ENCODE measurements around the gene SPOUT1. TPM values are rescaled to one million over a fixed set of nuclear protein-coding genes. Genes with fewer than 3 reads are reported as not detected.

The SPOUT1 gene
- total and polyA plus RNA-seq, 2 of the 13 experiments (the other 11 are each of a cell fraction or from before 2014, with no cell fraction given): 39.0 to 45.8 TPM

DNA sequence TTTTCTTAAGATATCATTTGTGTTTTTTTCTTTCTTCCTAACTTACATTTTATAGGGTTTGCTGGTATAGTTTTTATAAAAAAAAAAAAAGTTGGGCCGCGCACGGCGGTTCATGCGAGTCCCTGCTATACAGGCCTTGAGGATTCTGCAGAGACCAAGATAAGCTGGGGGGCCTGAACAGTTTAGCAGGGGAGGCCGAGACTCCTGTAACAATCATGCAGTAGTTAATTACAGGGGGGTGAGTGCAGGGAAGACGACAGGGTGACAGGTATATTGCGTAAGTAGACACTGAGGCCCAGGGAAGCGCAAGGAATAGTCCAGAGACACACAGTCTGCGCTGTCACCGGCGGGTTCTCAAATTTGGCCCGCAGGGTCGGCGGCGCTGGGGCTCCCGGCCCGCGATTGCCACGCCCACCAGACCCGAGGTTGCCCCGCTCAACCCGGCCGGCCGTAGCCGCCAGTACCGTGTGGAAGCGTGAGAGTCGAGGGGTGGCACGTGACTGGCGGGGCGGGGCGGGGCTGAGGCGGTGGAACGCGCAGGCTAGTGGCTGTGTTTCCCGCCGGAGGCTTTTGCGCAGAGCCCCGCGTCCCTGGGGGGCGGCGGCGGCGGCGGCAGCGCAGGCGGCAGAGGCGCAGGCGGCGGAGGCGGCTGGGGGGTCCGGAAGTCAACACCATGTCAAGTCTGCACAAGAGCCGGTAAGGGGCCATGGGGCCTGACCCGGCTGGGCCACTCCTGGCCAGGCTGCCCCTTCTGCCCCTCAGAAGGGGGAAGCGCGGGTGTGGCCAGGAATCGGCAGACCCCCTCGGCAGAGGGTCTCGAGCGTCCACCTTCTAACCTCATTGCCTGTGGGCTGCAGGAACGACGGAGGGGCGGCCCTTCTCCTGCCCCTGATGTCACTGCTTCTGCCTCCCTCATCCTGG, 42.7 kb downstream of the SPOUT1 start, which contains the start of gene TBC1D13:
Gene TBC1D13 (plus strand): TSS at position 573 of the 921 bp plus-strand sequence. CDS start 101 bp downstream, at position 674.
- BruUV-seq (replicated peaks): no TSS peak
- intact Hi-C loops (cut with micrococcal nuclease; ENCODE audit: unreplicated experiment) (loop anchor here (1.0 kb wide), 2 partner anchors 15 to 54 kb away; no protein-coding TSS in a partner anchor), in situ Hi-C loops (cut with HindIII; ENCODE audit: extremely low pct_ligation_motif_present, low pct_unique_long_range_greater_than_20kb) (no loop called here)
- CTCF ChIA-PET (ENCODE audit: low intra/inter-chr PET ratio, low total read pairs): interaction anchor here (1.2 kb wide), 1 partner anchor 54 kb away, joined by 4 read pairs; no protein-coding TSS in a partner anchor
- H4K20me1 ChIP-seq (ENCODE audit: insufficient read depth, low read length): no peaks in the 10 kb centered on the region
- POLR2A ChIA-PET: interaction anchor here (1.5 kb wide), 1 partner anchor 15 kb away, joined by 3 read pairs; the partner anchor contains the start of gene ZER1
- peaks cover 8% of the 10 kb centered on the region in 2 experiments for H3K36me3 ChIP-seq (replicated peaks in 1 of 2; ENCODE audit: control insufficient read depth in 1 of 2, insufficient read depth in 2 of 2, low read length in 2 of 2)
- no peaks in the 10 kb centered on the region; a peak in 1 of 5 replicates for H3K27me3 ChIP-seq (ENCODE audit: control insufficient read depth in 1 of 2, insufficient read depth in 2 of 2, low read length in 2 of 2)
- peaks cover 26% of the 10 kb centered on the region for H3K4me1 ChIP-seq (ENCODE audit: insufficient read depth, low read length)
- FAIRE-seq (no peak), DNase-seq (ENCODE audit: low spot score) (peak; percentile 75), ATAC-seq (peak; percentile 96)
- H3K9me3 ChIP-seq (ENCODE audit: low read length): peaks cover 8% of the 10 kb centered on the region
- peak within 1 kb of the TSS; percentile 52 for H3K27ac ChIP-seq (ENCODE audit: extremely low read length, insufficient read depth, low read length)
- peak within 1 kb of the TSS; percentile 78 to 94 (median 78) for H3K4me3 ChIP-seq (replicated peaks in 1 of 3; ENCODE audit: insufficient read depth in 1 of 3, low read depth in 2 of 3, low read length in 3 of 3)
- H2AFZ ChIP-seq (ENCODE audit: low read length): no peak within 1 kb of the TSS
- H3K4me2 ChIP-seq (ENCODE audit: low read depth, low read length): peak within 1 kb of the TSS; percentile 97
- WGBS (ENCODE audit: low lambda C conversion rate): 16% methylated on average over 28 of the region's 64 CpGs
- H3K9ac ChIP-seq (ENCODE audit: insufficient read depth, low read depth, low read length): peak within 1 kb of the TSS; percentile 82
- H3K79me2 ChIP-seq (ENCODE audit: insufficient read depth, low read length): no peaks in the 10 kb centered on the region
- TF ChIP-seq, protein P1, sequence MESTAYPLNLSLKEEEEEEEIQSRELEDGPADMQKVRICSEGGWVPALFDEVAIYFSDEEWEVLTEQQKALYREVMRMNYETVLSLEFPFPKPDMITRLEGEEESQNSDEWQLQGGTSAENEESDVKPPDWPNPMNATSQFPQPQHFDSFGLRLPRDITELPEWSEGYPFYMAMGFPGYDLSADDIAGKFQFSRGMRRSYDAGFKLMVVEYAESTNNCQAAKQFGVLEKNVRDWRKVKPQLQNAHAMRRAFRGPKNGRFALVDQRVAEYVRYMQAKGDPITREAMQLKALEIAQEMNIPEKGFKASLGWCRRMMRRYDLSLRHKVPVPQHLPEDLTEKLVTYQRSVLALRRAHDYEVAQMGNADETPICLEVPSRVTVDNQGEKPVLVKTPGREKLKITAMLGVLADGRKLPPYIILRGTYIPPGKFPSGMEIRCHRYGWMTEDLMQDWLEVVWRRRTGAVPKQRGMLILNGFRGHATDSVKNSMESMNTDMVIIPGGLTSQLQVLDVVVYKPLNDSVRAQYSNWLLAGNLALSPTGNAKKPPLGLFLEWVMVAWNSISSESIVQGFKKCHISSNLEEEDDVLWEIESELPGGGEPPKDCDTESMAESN (CRISPR knock-in tag; conservative IDR thresholded peaks at IDR 0.05): peak; percentile 98
- TF ChIP-seq, protein P2, sequence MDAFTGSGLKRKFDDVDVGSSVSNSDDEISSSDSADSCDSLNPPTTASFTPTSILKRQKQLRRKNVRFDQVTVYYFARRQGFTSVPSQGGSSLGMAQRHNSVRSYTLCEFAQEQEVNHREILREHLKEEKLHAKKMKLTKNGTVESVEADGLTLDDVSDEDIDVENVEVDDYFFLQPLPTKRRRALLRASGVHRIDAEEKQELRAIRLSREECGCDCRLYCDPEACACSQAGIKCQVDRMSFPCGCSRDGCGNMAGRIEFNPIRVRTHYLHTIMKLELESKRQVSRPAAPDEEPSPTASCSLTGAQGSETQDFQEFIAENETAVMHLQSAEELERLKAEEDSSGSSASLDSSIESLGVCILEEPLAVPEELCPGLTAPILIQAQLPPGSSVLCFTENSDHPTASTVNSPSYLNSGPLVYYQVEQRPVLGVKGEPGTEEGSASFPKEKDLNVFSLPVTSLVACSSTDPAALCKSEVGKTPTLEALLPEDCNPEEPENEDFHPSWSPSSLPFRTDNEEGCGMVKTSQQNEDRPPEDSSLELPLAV (CRISPR knock-in tag; conservative IDR thresholded peaks at IDR 0.05; ENCODE audit: low read depth): 0 out of 2 replicates have a peak, but pooled peaks have one; percentile 65
- TF ChIP-seq THAP8 (CRISPR knock-in tag; IDR thresholded peaks at IDR 0.05; ENCODE audit: borderline replicate concordance) (peak; percentile 81; the same call in 1 of the 2 replicates), ZBTB49 (CRISPR knock-in tag; IDR thresholded peaks at IDR 0.05; ENCODE audit: borderline replicate concordance) (no peak), SIX1 (CRISPR knock-in tag; IDR thresholded peaks at IDR 0.05; ENCODE audit: borderline replicate concordance) (0 out of 2 replicates have a peak, but pooled peaks have one; percentile 45), ZNF674 (CRISPR knock-in tag; IDR thresholded peaks at IDR 0.05; ENCODE audit: low read depth) (peak; percentile 88; the same call in 1 of the 2 replicates), ASH2L (IDR thresholded peaks at IDR 0.05; ENCODE audit: insufficient read length, low read depth, low read length) (peak; percentile 76), NFYC (CRISPR knock-in tag; IDR thresholded peaks at IDR 0.05) (peak; percentile 67), ZNF337 (CRISPR knock-in tag; IDR thresholded peaks at IDR 0.05; ENCODE audit: borderline replicate concordance, low read depth) (peak; percentile 85; the same call in 1 of the 2 replicates), ARHGAP35 (CRISPR knock-in tag; IDR thresholded peaks at IDR 0.05; ENCODE audit: borderline replicate concordance) (peak; percentile 92), SIN3A (IDR thresholded peaks at IDR 0.05; ENCODE audit: borderline replicate concordance, low read depth, low read length) (peak; percentile 91; the same call in 1 of the 2 replicates), TAF1 (CRISPR knock-in tag; IDR thresholded peaks at IDR 0.05) (peak; percentile 66), TBX2 (CRISPR knock-in tag; IDR thresholded peaks at IDR 0.05; ENCODE audit: borderline replicate concordance) (peak; percentile 95), KAT7 (CRISPR knock-in tag; IDR thresholded peaks at IDR 0.05; ENCODE audit: borderline replicate concordance) (peak; percentile 94; the same call in 1 of the 2 replicates)
